22Rv1 (cell line): ENCODE measurements around the gene CARD10.
A peak's percentile ranks its signal among the peaks of the same experiment; 100 is the strongest.
"Not testable (repeated sequence)": the region's sequence is repeated elsewhere in the genome, so short reads cannot be mapped to it uniquely, and the experiment has no call there.

ENCODE experiments used
- H3K27ac ChIP-seq: fragments of 450-650 bp; 2 replicates; pipeline ENCODE4 v1.5.1; 2017
- CTCF ChIP-seq: fragments of 450-650 bp; IDR thresholded peaks from 2 replicates; pipeline ENCODE4 v1.5.1; 2017; ENCODE audit warnings: mild to moderate bottlenecking
- ZFX ChIP-seq: fragments of 450-650 bp; IDR thresholded peaks from 2 replicates; pipeline ENCODE4 v1.6.1; 2017; ENCODE audit warnings: antibody characterized with exemption, borderline replicate concordance

Gene CARD10

GRCh38 chr22:37552524-37553163 lies 33.4 kb upstream of the CARD10 start:
- no peak overlapping the region for H3K27ac ChIP-seq

GRCh38 chr22:37551981-37552380 lies 32.8 kb upstream of the CARD10 start:
- TF ChIP-seq ZFX, result no peak
- H3K27ac ChIP-seq, result no peak overlapping the region

More at GRCh38 chr22:37552524-37553163, 33.4 kb upstream of the CARD10 start:
- no peak for TF ChIP-seq ZFX
- no peak for TF ChIP-seq CTCF

- not testable (repeated sequence) for H3K27ac ChIP-seq
Observed at GRCh38 chr22:37550921-37551320, 31.7 kb upstream of the CARD10 start.

GRCh38 chr22:37549704-37550059 lies 30.5 kb upstream of the CARD10 start:
- no peak for TF ChIP-seq ZFX
- H3K27ac ChIP-seq, result no peak overlapping the region

- TF ChIP-seq CTCF (no peak), ZFX (no peak)
- no peak overlapping the region for H3K27ac ChIP-seq
Observed at GRCh38 chr22:37547251-37547741, 28.1 kb upstream of the CARD10 start.

GRCh38 chr22:37546437-37547250 lies 27.4 kb upstream of the CARD10 start:
- H3K27ac ChIP-seq, result no peak overlapping the region
- TF ChIP-seq CTCF (no peak), ZFX (no peak)

GRCh38 chr22:37545703-37546436 lies 26.7 kb upstream of the CARD10 start:
- no peak overlapping the region for H3K27ac ChIP-seq
- no peak for TF ChIP-seq CTCF
- TF ChIP-seq ZFX, result no peak

- no peak for TF ChIP-seq ZFX
- peak; percentile 84 for TF ChIP-seq CTCF
- H3K27ac ChIP-seq, result no peak overlapping the region
Observed at GRCh38 chr22:37544955-37545702, 25.9 kb upstream of the CARD10 start.
